NCI-H460 (cell line): Measurements from ENCODE around the gene CREBBP. TPM values are rescaled to one million over a fixed set of nuclear protein-coding genes. Genes with fewer than 3 reads are reported as not detected.

ENCODE experiments used
- DNase-seq: peaks from one replicate; pipeline ENCODE4 v3.0.0-alpha.2; 2016; ENCODE audit warnings: low read depth; ENCODE audit errors: extremely low read depth
- total RNA-seq: library from RNA; depleted of rRNA; stranded (reverse); fragments of >200 nt; shearing (Covaris generic); gene quantifications from 2 replicates; pipeline ENCODE4 v1.2.3, GENCODE V29; 2014

Gene CREBBP
- total RNA-seq, 1 experiment from 2014 or later, result 15.8 TPM

GRCh38 chr16:3829631-3830536 is 50.6 kb downstream of the CREBBP start:
- no peak for DNase-seq

- no peak for DNase-seq
These were observed 54.6 kb downstream of the CREBBP start for GRCh38 chr16:3825940-3826339.

GRCh38 chr16:3825103-3825502 is 55.4 kb downstream of the CREBBP start:
- DNase-seq, result no peak

- no peak for DNase-seq
These were observed 56.3 kb downstream of the CREBBP start for GRCh38 chr16:3824121-3824795.

- no peak for DNase-seq
These were observed 57.1 kb downstream of the CREBBP start for GRCh38 chr16:3823427-3823826.

GRCh38 chr16:3822366-3823045 is 58.0 kb downstream of the CREBBP start:
- no peak for DNase-seq

- no peak for DNase-seq
These were observed 59.3 kb downstream of the CREBBP start for GRCh38 chr16:3821184-3821583.

GRCh38 chr16:3819746-3820724 is 60.5 kb downstream of the CREBBP start:
- DNase-seq, result peak; percentile 59

GRCh38 chr16:3819175-3819527 is 61.4 kb downstream of the CREBBP start:
- no peak for DNase-seq

GRCh38 chr16:3816326-3816725 is 64.2 kb downstream of the CREBBP start:
- DNase-seq, result no peak

GRCh38 chr16:3814755-3815154 is 65.8 kb downstream of the CREBBP start:
- no peak for DNase-seq

- no peak for DNase-seq
These were observed 67.9 kb downstream of the CREBBP start for GRCh38 chr16:3812469-3813172.

GRCh38 chr16:3810818-3811217 is 69.7 kb downstream of the CREBBP start:
- DNase-seq, result no peak

GRCh38 chr16:3810198-3810664 is 70.3 kb downstream of the CREBBP start:
- DNase-seq, result no peak

- DNase-seq, result no peak
These were observed 72.0 kb downstream of the CREBBP start for GRCh38 chr16:3808308-3809063.

- no peak for DNase-seq
These were observed 72.9 kb downstream of the CREBBP start for GRCh38 chr16:3807425-3808123.

- no peak for DNase-seq
These were observed 76.0 kb downstream of the CREBBP start for GRCh38 chr16:3804426-3805016.
